ENCODE data around the gene CA9. TPM values are rescaled to one million over a fixed set of nuclear protein-coding genes. Genes with fewer than 3 reads are reported as not detected.
A peak's percentile ranks its signal among the peaks of the same experiment; 100 is the strongest.

Gene CA9
- total RNA-seq, 1 donor from 2014 or later: not detected

DNA sequence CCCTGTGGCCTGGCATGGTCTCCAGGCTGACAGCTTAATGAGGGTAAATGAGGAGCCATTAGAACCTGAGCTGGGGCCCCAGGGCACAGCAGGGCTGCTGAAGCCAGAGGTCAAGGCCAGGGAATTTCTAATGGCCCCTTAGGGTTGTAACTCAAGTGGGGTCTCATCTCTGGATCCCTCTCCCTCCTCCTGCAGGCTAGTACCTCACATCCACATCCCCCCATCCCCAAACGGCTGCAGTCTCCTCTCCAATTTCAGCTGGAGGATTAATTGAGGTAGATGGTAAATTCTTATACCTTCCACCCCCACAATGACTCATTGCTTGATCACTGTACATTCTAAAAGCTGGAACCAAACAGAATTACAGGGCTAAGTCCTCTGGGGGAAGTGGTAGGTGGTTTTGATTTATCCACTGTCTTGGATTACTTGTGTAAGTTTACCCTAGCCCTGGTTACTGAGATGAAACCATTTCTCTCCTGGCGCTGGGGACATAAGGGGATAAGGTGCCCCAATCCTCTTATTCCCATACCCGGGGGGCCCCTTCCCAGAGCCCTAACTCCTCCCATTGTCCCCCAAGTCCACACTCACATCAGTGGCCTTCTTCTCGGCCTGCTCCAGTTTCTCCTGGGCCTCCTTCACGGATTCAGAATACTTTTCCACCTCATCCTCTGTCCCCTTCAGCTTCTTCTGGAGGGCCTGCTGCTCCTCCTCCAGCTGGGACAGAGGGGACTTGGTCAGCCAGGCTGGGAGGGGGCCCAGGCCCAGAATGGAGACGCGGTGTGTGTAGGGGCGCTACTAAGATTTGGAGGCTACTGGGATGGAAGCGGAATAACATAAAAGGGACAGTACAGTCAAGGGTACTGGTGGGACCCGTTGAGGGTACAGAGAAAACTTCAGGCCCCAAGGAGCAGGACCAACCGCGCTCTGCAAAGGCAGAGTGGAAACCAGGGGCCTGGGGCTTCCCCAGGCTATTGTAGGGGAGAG lies 15.1 kb downstream of the CA9 start:
- Histone ChIP-seq H3K27me3 (ENCODE audit: insufficient read depth, low read length) (no peaks in the 10 kb centered on the region), H3K27ac (ENCODE audit: low read depth, low read length) (peak overlapping the region; percentile 78), H2AFZ (ENCODE audit: low read depth, low read length) (no peak overlapping the region), H3K79me2 (ENCODE audit: insufficient read depth, low read length) (peaks cover 63% of the 10 kb centered on the region), H3K4me3 (ENCODE audit: insufficient read depth, low read depth, low read length) (peak overlapping the region; percentile 97), H3K4me1 (ENCODE audit: insufficient read depth, low read length) (peaks cover 48% of the 10 kb centered on the region), H3K4me2 (ENCODE audit: low read length) (peak overlapping the region; percentile 100), H3K36me3 (ENCODE audit: insufficient read depth, low read length) (peaks cover 40% of the 10 kb centered on the region), H3K9me3 (ENCODE audit: insufficient read depth, low read depth, low read length) (no peaks in the 10 kb centered on the region), H4K20me1 (ENCODE audit: insufficient read depth, low read length) (peaks cover 58% of the 10 kb centered on the region), H3K9ac (ENCODE audit: low read length) (peak overlapping the region; percentile 96)
- H3K4me1 Mint-ChIP-seq (ENCODE audit: low read depth, unreplicated experiment): peaks cover 33% of the 10 kb centered on the region
- peak; percentile 81 for DNase-seq (ENCODE audit: low read depth)
- no peaks in the 10 kb centered on the region for H3K9me3 Mint-ChIP-seq (ENCODE audit: unreplicated experiment)
- H3K4me3 Mint-ChIP-seq (ENCODE audit: unreplicated experiment): peak overlapping the region; percentile 94
- TF ChIP-seq CTCF (IDR thresholded peaks at IDR 0.05; ENCODE audit: insufficient read depth, low read depth, low read length): no peak
- no peak for TF ChIP-seq EZH2 (IDR thresholded peaks at IDR 0.05; ENCODE audit: insufficient read depth, low read length)
- FAIRE-seq: peak; percentile 23
- H3K36me3 Mint-ChIP-seq (ENCODE audit: low read depth, unreplicated experiment): peaks cover 22% of the 10 kb centered on the region
- peak overlapping the region; percentile 78 for H3K27ac Mint-ChIP-seq (ENCODE audit: unreplicated experiment)
- no peaks in the 10 kb centered on the region for H3K27me3 Mint-ChIP-seq (ENCODE audit: low read depth, unreplicated experiment)

- Histone ChIP-seq H4K20me1 (ENCODE audit: insufficient read depth, low read length) (peaks cover 50% of the 10 kb centered on the region), H3K9me3 (ENCODE audit: insufficient read depth, low read depth, low read length) (no peaks in the 10 kb centered on the region), H3K27me3 (ENCODE audit: insufficient read depth, low read length) (no peaks in the 10 kb centered on the region), H3K9ac (ENCODE audit: low read length) (peak within 1 kb of the TSS; percentile 96), H3K36me3 (ENCODE audit: insufficient read depth, low read length) (peaks cover 33% of the 10 kb centered on the region), H3K27ac (ENCODE audit: low read depth, low read length) (peak within 1 kb of the TSS; percentile 78), H3K4me3 (ENCODE audit: insufficient read depth, low read depth, low read length) (peak within 1 kb of the TSS; percentile 97), H3K79me2 (ENCODE audit: insufficient read depth, low read length) (peaks cover 56% of the 10 kb centered on the region), H2AFZ (ENCODE audit: low read depth, low read length) (no peak within 1 kb of the TSS), H3K4me2 (ENCODE audit: low read length) (peak within 1 kb of the TSS; percentile 100), H3K4me1 (ENCODE audit: insufficient read depth, low read length) (peaks cover 40% of the 10 kb centered on the region)
- H3K4me1 Mint-ChIP-seq (ENCODE audit: low read depth, unreplicated experiment): peaks cover 24% of the 10 kb centered on the region
- FAIRE-seq: no peak
- peak; percentile 79 for DNase-seq (ENCODE audit: low read depth)
- no peaks in the 10 kb centered on the region for H3K27me3 Mint-ChIP-seq (ENCODE audit: low read depth, unreplicated experiment)
- TF ChIP-seq CTCF (IDR thresholded peaks at IDR 0.05; ENCODE audit: insufficient read depth, low read depth, low read length): no peak
- no peak for TF ChIP-seq EZH2 (IDR thresholded peaks at IDR 0.05; ENCODE audit: insufficient read depth, low read length)
- H3K27ac Mint-ChIP-seq (ENCODE audit: unreplicated experiment): peak within 1 kb of the TSS; percentile 90
- peak within 1 kb of the TSS; percentile 94 for H3K4me3 Mint-ChIP-seq (ENCODE audit: unreplicated experiment)
- H3K9me3 Mint-ChIP-seq (ENCODE audit: unreplicated experiment): no peaks in the 10 kb centered on the region
- H3K36me3 Mint-ChIP-seq (ENCODE audit: low read depth, unreplicated experiment): peaks cover 17% of the 10 kb centered on the region
Observed at GRCh38 chr9:35689542-35690293, 16.0 kb downstream of the CA9 start, which contains the start of gene TPM2. TPM2 (minus strand) TSS chr9:35689925; CDS start chr9:35689817, 108 bp downstream.

Measured in astrocyte (in vitro differentiated cells and primary cell).